GM12891 (cell line): ENCODE results near the gene BARHL2.

Source experiments
- POLR2A ChIP-seq: IDR thresholded peaks from 2 replicates; pipeline ENCODE4 v1.6.1; 2011; ENCODE audit warnings: low read depth, low read length, control low read depth
- POLR2AphosphoS5 ChIP-seq: IDR thresholded peaks from 2 replicates; pipeline ENCODE4 v1.6.1; 2011; ENCODE audit warnings: low read depth, low read length, control low read depth
- POU2F2 ChIP-seq: IDR thresholded peaks from 2 replicates; pipeline ENCODE4 v1.6.1; 2011; ENCODE audit warnings: low read depth, mild to moderate bottlenecking, control low read depth, low read length, moderate library complexity
- TAF1 ChIP-seq: IDR thresholded peaks from 2 replicates; pipeline ENCODE4 v1.6.1; 2011; ENCODE audit warnings: low read depth, low read length, control low read depth

GRCh38 chr1:90694846-90695245, 22.3 kb downstream of the BARHL2 start:
- TF ChIP-seq POLR2A (no peak), POLR2AphosphoS5 (no peak), TAF1 (no peak), POU2F2 (no peak)
